ENCODE results near the gene MYO1F. TPM values are rescaled to one million over a fixed set of nuclear protein-coding genes. Genes with fewer than 3 reads are reported as not detected.

Gene MYO1F
- total RNA-seq, 2 experiments from 2014 or later = 66.7 to 67.4 TPM

GRCh38 chr19:8536282-8536681 lies 41.0 kb downstream of the MYO1F start:
- no peak for DNase-seq
- CTCF ChIA-PET = no interaction called here
- Histone ChIP-seq H3K27ac (ENCODE audit: low read depth in 1 of 2, low read length in 2 of 2) (no peak overlapping the region), H3K4me1 (ENCODE audit: insufficient read depth, low read length) (no peaks in the 10 kb centered on the region), H3K9me3 (ENCODE audit: control insufficient read depth in 1 of 2, insufficient read depth in 1 of 2, low read length in 2 of 2) (no peaks in the 10 kb centered on the region), H3K4me3 (ENCODE audit: low read length) (no peak overlapping the region), H3K36me3 (ENCODE audit: insufficient read depth, low read length) (peaks cover 54% of the 10 kb centered on the region), H3K27me3 (ENCODE audit: control insufficient read depth in 1 of 2, insufficient read depth in 2 of 2, low read length in 2 of 2) (no peaks in the 10 kb centered on the region)
- Mint-ChIP-seq H3K27me3 (no peaks in the 10 kb centered on the region), H3K36me3 (ENCODE audit: low read depth) (peaks cover 23% of the 10 kb centered on the region), H3K27ac (no peak overlapping the region), H3K4me1 (ENCODE audit: low read depth) (no peaks in the 10 kb centered on the region), H3K4me3 (no peak overlapping the region), H3K9me3 (no peaks in the 10 kb centered on the region)
- POLR2A ChIA-PET = no interaction called here
- TF ChIP-seq CTCF (IDR thresholded peaks at IDR 0.05) = no peak
- ATAC-seq (ENCODE audit: poor library complexity) = no peak
- intact Hi-C loops (cut with DNase I, micrococcal nuclease) = no loop called here

DNA sequence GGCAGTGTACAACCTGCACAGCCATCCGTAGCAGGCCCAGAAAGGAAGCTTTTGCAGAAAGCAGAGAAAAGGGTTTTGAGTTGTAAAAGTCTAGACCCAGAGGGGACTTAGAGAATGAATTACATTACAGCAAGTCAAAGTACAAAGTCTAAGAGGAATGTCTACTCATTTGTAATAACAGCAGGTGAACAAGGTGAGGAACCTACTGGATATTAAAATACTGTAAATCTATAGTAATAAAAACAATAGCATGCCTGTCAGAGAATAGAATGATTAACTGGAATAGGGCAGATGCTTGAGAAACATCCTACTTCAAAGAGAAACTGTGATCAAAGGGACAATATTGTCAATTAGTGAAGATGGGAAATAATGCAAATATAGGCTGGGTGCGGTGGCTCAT lies 45.0 kb downstream of the MYO1F start:
- H3K36me3 ChIP-seq (ENCODE audit: insufficient read depth, low read length) = peaks cover 60% of the 10 kb centered on the region
- CTCF ChIA-PET = no interaction called here
- DNase-seq (no peak), ATAC-seq (ENCODE audit: poor library complexity) (no peak)
- H3K27me3 Mint-ChIP-seq = no peaks in the 10 kb centered on the region
- H3K27ac ChIP-seq (ENCODE audit: low read depth in 1 of 2, low read length in 2 of 2) = no peak overlapping the region
- no peak overlapping the region for H3K27ac Mint-ChIP-seq
- H3K4me3 Mint-ChIP-seq = no peak overlapping the region
- peaks cover 10% of the 10 kb centered on the region for H3K4me1 ChIP-seq (ENCODE audit: insufficient read depth, low read length)
- peaks cover 42% of the 10 kb centered on the region for H3K36me3 Mint-ChIP-seq (ENCODE audit: low read depth)
- POLR2A ChIA-PET = interaction anchor here (1.3 kb wide), 1 partner anchor 39 kb away, joined by 3 read pairs; no protein-coding TSS in a partner anchor
- H3K9me3 Mint-ChIP-seq = no peaks in the 10 kb centered on the region
- no peak overlapping the region for H3K4me3 ChIP-seq (ENCODE audit: low read length)
- intact Hi-C loops (cut with DNase I, micrococcal nuclease) = no loop called here
- no peak for TF ChIP-seq CTCF (IDR thresholded peaks at IDR 0.05)
- no peaks in the 10 kb centered on the region for H3K9me3 ChIP-seq (ENCODE audit: control insufficient read depth in 1 of 2, insufficient read depth in 1 of 2, low read length in 2 of 2)
- peaks cover 7% of the 10 kb centered on the region for H3K4me1 Mint-ChIP-seq (ENCODE audit: low read depth)
- H3K27me3 ChIP-seq (ENCODE audit: control insufficient read depth in 1 of 2, insufficient read depth in 2 of 2, low read length in 2 of 2) = no peaks in the 10 kb centered on the region

DNA sequence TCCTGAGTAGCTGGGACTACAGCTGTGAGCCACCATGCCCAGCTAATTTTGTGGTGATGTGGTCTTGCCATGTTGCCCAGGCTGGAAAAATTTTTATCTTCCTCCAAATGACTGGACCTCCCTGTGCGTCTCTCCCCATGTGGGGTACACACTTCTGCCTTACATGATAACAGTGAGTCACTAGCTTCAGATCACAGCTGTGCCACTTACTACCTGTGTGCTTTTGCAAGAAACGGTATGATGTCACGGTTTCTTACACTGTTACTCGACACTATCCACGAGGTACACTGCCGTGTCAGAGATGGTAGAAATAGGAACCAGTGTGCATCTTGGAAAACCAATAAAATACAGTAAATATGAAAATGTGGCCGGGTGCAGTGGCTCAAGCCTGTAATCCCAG lies 45.8 kb downstream of the MYO1F start:
- DNase-seq (no peak), ATAC-seq (ENCODE audit: poor library complexity) (no peak)
- peaks cover 60% of the 10 kb centered on the region for H3K36me3 ChIP-seq (ENCODE audit: insufficient read depth, low read length)
- H3K27me3 ChIP-seq (ENCODE audit: control insufficient read depth in 1 of 2, insufficient read depth in 2 of 2, low read length in 2 of 2) = no peaks in the 10 kb centered on the region
- peaks cover 42% of the 10 kb centered on the region for H3K36me3 Mint-ChIP-seq (ENCODE audit: low read depth)
- H3K4me3 ChIP-seq (ENCODE audit: low read length) = no peak overlapping the region
- H3K9me3 Mint-ChIP-seq = no peaks in the 10 kb centered on the region
- H3K4me1 Mint-ChIP-seq (ENCODE audit: low read depth) = peaks cover 12% of the 10 kb centered on the region
- no peaks in the 10 kb centered on the region for H3K27me3 Mint-ChIP-seq
- TF ChIP-seq CTCF (IDR thresholded peaks at IDR 0.05) = no peak
- no peak overlapping the region for H3K27ac Mint-ChIP-seq
- intact Hi-C loops (cut with DNase I, micrococcal nuclease) = no loop called here
- peaks cover 10% of the 10 kb centered on the region for H3K4me1 ChIP-seq (ENCODE audit: insufficient read depth, low read length)
- H3K27ac ChIP-seq (ENCODE audit: low read depth in 1 of 2, low read length in 2 of 2) = no peak overlapping the region
- H3K9me3 ChIP-seq (ENCODE audit: control insufficient read depth in 1 of 2, insufficient read depth in 1 of 2, low read length in 2 of 2) = no peaks in the 10 kb centered on the region
- ChIA-PET CTCF (no interaction called here), POLR2A (interaction anchor here (0.6 to 1.7 kb wide), 3 partner anchors 12 to 40 kb away, joined by 3 to 8 read pairs (median 3); partner anchors contain the start of gene ZNF414)
- no peak overlapping the region for H3K4me3 Mint-ChIP-seq
